Activated CD4-positive, alpha-beta T cell treated with anti-CD3 and anti-CD28 coated beads, Interleukin-2, Interleukin-4, amounts not matched to agents 100 ng/mL and 50 ng/mL, durations not matched to agents 16 hours and 8 hours (primary cell): Measurements from ENCODE around the gene TMEM128.
A peak's percentile ranks its signal among the peaks of the same experiment; 100 is the strongest.
"Not testable (repeated sequence)": the region's sequence is repeated elsewhere in the genome, so short reads cannot be mapped to it uniquely, and the experiment has no call there.

Experiments
- DNase-seq: peaks from one replicate; pipeline ENCODE4 v3.0.0-alpha.2; 2020; ENCODE audit warnings: low spot score

TMEM128 gene

DNA sequence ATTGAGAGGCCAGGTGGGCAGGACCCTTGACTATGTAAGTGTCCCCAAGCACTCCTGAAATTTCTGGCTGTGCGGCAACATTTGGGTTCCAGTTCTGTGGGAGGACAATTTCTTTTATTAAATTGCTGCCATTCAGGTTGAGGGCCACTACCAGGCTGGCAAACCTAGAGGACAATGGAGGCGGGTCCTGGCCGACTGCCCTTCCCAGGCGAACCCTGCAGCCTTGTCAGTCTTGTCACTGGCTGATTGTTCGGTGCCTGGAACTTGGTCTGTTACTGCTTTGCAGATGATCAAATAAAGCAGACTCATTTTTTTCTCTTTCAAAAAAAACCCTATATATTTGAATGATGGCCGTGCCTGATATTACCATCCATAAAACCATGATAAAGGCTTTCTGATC is 6.6 kb upstream of the TMEM128 start:
- no peak for DNase-seq

- no peak for DNase-seq
Observed at GRCh38 chr4:4254199-4254598, 6.2 kb upstream of the TMEM128 start.

- no peak for DNase-seq
Observed at GRCh38 chr4:4249866-4250265, 1.8 kb upstream of the TMEM128 start.

DNA sequence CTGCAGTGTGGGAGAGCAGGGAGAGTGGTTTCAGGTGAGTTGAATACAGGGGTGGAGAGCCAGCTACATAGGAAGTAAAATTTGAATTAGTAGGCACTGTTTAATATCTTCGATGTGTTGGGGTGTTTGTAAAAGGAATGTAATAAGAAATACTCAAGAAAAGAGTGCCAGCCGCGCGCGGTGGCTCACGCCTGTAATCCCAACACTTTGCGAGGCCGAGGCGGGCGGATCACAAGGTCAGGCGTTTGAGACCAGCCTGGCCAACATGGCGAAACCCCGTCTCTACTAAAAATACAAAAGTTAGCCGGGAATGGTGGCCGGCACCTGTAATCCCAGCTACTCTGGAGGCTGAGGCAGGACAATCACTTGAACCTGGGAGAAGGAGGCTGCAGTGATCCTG is 1.3 kb upstream of the TMEM128 start:
- DNase-seq = not testable (repeated sequence)

- DNase-seq = peak; percentile 9
Observed at GRCh38 chr4:4248885-4249203, 821 bp upstream of the TMEM128 start.

GRCh38 chr4:4247696-4248028 is 361 bp downstream of the TMEM128 start:
- peak; percentile 5 for DNase-seq

DNA sequence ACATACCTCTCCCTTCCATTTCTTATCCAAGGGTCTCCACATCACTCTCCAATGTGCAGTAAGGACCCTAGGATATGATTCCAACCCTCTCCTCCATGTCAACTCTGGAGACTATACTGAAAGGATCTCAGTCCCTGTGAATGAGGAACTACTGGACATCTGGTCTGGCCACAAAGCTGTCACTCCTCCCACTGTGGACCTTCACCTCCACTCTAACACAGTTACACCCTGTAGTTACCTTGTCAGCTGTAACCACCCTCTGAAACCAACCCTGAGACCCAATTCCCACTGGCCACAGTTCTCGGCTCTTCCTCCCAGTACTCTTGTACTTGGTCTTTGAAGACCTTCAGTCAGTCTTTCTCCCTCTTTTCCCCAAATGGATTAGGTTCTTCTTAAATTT is 2.9 kb downstream of the TMEM128 start:
- no peak for DNase-seq

DNA sequence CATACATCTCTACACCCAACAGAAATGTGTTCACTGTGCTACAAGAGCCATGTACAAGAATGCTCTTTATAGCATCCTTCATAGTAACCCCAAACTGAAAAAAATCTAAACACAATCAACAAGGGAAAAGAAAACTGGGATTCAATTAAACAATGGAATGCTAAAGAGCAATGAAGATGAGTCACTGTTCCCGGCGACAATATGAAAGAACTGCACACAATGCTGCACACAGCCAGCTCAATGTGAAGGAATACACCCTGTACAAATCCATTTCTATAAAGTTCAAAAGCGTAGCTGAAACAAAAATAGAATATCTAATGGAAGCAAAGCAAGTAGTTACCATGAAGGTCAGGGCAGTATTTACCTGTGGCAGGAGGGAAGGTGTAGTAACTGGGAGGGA is 8.5 kb downstream of the TMEM128 start:
- not testable (repeated sequence) for DNase-seq

- DNase-seq = no peak
Observed at GRCh38 chr4:4233610-4234009, 14.4 kb downstream of the TMEM128 start.

DNA sequence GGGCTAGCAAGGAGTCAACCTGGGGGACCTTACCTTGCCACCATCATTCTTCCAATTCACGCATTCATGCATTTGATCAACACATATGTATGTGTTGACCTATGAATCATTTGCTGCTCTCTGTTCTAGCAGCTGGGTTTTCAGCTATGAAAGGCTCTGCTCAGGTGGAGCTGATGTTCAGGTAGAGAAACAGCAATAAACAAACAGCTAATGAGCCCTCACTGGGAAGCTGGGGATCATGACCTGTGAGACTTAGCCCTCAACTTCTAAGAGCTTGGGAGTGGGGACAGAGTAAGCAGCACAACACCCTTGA is 19.7 kb downstream of the TMEM128 start:
- no peak for DNase-seq

DNA sequence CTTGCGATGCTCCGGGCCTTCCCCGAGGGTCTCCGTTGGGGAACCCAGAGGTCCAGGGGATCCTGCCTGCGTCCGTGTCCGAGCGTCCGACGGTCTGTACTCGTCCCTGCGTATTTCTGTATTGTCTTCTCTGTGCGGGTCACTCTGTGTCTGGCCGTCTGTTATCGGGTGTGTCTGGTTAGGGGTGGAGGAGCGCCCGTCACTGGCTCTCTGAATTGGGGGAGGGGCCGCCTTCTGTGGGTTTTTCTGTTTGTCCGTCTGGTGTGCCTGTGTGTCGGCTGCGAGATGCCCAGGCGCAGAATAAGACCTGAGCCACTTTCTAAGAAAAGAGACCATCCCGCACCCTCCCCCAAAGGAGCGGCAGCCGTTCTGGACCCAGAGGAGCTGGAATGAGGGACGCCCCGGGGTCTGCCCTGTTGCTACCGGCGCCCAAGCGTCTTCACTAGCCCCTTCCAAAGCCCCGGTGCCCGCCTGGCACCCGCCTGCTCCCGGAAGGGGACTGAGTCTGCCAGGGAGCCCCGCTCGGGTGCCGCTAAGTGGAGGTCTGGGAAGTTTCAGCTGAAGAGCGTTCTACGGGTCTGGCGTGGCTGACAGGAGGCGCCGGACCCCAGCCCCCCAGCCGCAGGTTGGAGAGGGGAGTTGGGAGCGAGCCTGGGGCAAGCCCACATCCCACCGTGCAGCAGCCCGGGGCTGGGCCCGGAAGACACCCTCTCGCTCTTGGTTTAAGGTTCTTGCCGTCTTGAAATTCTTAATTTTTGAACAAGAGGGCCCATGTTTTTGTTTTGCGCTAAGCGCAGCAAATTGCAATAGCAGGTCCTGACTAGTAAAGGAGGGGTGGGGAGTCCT is 20.3 kb downstream of the TMEM128 start:
- DNase-seq = no peak

DNA sequence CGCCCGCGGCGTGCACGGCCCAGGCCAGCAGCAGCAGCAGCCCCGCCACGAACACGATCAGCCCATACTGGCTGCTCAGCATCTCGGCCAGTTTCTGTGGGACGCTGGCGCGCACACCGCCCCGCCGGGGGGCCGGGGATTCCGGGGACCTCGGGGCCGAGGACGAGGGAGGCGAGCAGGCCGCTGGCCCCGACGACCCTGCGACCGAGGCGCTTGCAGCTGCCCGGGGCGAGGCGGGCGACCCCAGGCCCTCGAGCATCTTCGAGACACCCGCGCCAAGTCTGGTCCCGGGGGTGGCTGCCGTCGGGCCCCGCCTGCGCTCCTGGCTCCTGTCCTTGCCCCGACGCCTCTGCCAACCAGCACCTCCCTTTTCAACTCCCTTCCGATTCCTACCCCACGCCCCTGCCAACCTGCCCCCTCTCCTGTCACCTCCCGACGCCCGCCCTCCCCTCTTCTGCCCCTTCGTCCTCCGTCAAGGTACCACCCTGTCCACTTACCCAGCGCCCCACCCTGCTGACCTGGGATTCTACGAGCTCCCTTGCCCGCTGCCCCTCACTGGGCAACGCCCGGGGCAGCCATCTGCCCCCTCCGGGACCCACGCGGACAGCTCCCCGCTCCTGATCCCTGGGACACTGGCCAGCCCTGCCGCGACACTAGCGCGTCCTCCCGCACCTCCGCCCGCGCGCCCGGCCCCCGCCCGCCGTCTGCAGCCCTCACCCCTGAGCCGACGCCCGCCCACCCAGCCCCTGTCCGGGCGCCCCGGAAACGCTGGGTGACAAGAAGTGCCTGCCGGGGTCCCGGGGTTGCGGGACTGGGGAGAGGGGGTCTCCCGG is 21.2 kb downstream of the TMEM128 start, which contains the start of gene OTOP1:
TSS of gene OTOP1 (minus strand) at position 324 of the 833 bp plus-strand sequence. CDS start at position 259, 65 bp downstream.
- DNase-seq = no peak

GRCh38 chr4:4225915-4226605 is 22.0 kb downstream of the TMEM128 start:
- DNase-seq = no peak

DNA sequence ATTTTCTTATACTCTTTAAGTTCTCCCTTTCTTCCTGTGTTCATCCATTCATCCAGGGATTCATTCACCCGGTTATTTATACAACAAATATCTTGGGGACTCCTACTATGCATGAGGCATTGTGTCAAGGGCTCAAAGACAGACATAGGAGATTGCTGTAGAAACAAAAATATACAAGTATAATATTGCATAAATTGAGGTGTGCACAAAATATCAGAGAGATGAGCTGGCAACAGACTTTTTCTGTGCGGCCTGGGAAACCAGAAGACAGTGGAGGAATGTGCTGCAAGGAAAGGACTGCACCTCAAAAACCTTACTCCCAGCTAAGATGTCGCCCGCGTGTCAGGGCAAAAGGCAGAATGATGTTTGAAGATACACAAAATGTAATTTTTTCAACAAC is 30.9 kb downstream of the TMEM128 start:
- no peak for DNase-seq

DNA sequence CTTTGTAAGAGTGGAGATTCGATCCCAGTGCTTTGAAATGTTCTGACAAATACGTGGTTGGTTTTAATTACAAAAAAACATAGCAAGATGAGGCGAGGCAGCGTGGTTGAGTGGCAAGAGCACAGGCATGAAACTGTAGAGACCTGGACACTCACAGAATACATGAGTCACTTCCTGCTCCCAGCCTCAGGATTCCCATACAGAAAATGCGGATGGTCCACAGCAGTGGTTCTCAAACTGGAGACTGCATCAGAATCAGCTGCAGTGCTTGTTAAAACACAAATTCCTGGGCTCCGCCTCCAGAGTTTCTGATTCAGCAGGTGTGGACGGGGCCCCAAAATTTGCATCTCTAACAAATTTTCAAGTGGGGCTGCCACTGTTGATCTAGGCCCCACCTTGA is 31.4 kb downstream of the TMEM128 start:
- DNase-seq = no peak

DNA sequence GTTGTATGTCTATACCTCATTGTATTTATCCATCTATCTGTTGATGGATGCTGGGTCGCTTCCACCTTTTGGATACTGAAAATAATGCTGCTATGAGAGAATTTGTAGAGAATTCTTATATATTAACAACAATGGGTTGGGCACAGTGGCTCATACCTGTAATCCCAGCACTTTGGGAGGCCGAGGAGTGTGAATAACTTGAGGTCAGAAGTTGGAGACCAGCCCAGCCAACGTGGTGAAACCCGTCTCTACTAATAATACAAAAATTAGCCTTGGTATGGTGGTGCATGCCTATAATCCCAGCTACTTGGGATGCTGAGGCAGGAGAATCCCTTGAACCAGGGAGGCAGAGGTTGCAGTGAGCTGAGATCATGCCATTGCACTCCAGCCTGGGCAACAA is 34.3 kb downstream of the TMEM128 start:
- not testable (repeated sequence) for DNase-seq

GRCh38 chr4:4206204-4206603 is 41.8 kb downstream of the TMEM128 start:
- DNase-seq = no peak

GRCh38 chr4:4204401-4204745 is 43.6 kb downstream of the TMEM128 start:
- no peak for DNase-seq

GRCh38 chr4:4203688-4204400 is 44.2 kb downstream of the TMEM128 start:
- DNase-seq = no peak

DNA sequence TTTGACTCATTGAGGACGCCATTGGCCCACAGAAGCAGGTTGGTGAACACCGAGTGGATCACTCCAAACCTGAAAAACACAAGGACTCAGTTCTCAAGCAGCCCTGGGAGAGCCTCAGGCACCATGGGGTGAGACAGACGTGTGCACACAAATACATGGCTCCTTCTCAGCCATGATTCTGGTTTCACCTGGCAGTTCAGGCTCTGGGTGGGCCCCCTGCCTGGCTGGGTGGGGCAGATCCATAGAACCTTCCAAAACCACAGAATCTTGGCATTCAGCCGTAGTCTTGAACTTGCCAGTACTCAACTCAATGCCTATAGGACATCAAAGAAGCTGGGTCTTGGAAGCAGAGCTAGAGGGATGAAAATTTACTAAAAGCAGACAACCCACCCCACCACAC is 45.5 kb downstream of the TMEM128 start:
- no peak for DNase-seq

DNA sequence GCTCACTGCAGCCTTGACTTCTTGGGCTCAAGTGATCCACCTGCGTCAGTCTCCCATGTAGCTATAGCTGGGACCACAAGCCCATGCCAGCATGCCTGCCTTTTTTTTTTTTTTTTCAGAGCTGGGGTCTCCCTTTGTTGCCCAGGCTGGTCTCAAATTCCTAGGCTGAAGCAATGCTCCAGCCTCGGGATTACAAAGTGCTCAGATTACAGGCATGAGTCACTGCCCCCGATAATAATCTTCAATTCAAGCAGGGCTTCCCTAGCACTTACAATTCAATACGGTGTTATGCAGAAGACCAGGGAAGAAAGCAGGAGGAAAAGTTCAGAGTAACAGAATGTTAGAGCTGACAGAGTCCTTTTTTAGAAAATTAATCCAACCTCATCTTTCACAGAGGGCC is 47.4 kb downstream of the TMEM128 start:
- no peak for DNase-seq

- DNase-seq = no peak
Observed at GRCh38 chr4:4195354-4195753, 52.7 kb downstream of the TMEM128 start.
